ENCODE measurements around the gene STAB1. TPM values are rescaled to one million over a fixed set of nuclear protein-coding genes. Genes with fewer than 3 reads are reported as not detected.

STAB1 gene
- total and polyA plus RNA-seq, 10 donors = 287 to 1,994 (median 586) TPM

DNA sequence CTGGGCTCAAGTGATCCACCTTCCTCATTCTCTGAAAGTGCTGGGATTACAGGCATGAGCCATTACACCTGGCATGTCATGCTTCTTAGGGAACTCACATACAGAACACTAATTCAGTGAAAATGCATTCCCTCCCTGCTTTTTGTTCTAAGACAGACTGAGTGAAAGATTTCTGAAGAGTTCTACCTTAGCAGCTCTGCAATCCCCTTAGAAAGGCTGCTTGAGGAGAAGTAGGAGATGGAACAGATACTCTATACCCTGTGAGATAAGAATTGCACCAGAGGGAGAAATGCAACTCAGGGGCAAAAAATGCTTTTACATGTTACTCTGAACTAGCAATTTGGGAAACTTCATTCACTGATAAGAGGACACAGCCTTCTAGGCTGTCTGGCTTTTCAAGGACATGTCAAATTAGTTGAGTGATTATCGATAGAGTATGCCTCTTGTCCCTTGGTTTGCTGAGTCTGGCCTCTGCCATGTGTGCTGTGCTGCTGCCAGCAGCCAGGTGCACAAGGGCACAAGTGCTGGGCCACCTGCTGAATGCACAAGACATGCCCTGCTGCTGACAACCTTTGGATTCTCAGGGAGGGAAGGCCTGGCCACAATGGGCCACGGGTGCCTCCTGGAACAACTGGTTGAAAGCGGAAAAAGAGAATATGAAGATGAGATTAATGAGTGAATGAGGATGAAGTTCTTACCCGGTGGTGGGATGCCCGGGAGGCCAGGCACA is 59.1 kb downstream of the STAB1 start:
- Histone ChIP-seq H3K27me3 (replicated peaks in 1 of 7) (no peaks in the 10 kb centered on the region), H3K4me1 (peaks cover 0 to 8% (median 0%) of the 10 kb centered on the region in 6 donors), H3K4me3 (no peak overlapping the region), H3K36me3 (peaks cover 6 to 98% (median 71%) of the 10 kb centered on the region in 6 donors), H3K9me3 (no peaks in the 10 kb centered on the region), H3K27ac (no peak overlapping the region)
- TF ChIP-seq POLR2A (IDR thresholded peaks at IDR 0.05) = no peak
- TF ChIP-seq, protein P1, sequence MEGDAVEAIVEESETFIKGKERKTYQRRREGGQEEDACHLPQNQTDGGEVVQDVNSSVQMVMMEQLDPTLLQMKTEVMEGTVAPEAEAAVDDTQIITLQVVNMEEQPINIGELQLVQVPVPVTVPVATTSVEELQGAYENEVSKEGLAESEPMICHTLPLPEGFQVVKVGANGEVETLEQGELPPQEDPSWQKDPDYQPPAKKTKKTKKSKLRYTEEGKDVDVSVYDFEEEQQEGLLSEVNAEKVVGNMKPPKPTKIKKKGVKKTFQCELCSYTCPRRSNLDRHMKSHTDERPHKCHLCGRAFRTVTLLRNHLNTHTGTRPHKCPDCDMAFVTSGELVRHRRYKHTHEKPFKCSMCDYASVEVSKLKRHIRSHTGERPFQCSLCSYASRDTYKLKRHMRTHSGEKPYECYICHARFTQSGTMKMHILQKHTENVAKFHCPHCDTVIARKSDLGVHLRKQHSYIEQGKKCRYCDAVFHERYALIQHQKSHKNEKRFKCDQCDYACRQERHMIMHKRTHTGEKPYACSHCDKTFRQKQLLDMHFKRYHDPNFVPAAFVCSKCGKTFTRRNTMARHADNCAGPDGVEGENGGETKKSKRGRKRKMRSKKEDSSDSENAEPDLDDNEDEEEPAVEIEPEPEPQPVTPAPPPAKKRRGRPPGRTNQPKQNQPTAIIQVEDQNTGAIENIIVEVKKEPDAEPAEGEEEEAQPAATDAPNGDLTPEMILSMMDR (IDR thresholded peaks at IDR 0.05 in 8 of 11, conservative IDR thresholded peaks at IDR 0.05 in 3 of 11) = no peak
- TF ChIP-seq POLR2AphosphoS5 (IDR thresholded peaks at IDR 0.05) = no peak
- intact Hi-C loops (cut with DNase I; ENCODE audit: low total_unique reads) = no loop called here
- WGBS, 5 donors = 87 to 97% (median 96%) methylated on average over 5 of the region's 5 CpGs
- no peak for DNase-seq

DNA sequence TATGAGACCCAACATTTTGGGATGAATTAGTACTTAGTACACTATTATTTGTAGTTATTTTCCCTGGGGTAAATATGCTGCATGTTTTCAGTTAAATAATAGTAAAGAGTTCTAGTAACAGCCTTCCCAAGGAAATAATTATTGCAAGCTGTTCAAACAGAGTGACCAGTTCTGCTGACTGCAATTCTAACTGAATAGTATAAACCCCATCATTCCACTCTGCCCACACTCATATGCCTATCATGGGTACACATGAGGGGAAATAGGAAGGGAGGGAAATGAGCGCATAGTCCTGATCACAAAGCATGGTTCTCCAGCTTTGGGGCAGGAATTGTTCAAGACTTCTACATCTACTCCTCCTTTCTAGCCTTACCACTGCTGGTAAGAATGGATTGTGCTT is 59.9 kb downstream of the STAB1 start:
- peaks cover 6 to 98% (median 71%) of the 10 kb centered on the region in 6 donors for H3K36me3 ChIP-seq
- no peaks in the 10 kb centered on the region for H3K27me3 ChIP-seq (replicated peaks in 1 of 7)
- H3K4me3 ChIP-seq = no peak overlapping the region
- TF ChIP-seq POLR2A (IDR thresholded peaks at IDR 0.05) (no peak), POLR2AphosphoS5 (IDR thresholded peaks at IDR 0.05) (no peak)
- TF ChIP-seq, protein P1 (IDR thresholded peaks at IDR 0.05 in 8 of 11, conservative IDR thresholded peaks at IDR 0.05 in 3 of 11) = no peak
- H3K4me1 ChIP-seq = peaks cover 0 to 8% (median 0%) of the 10 kb centered on the region in 6 donors
- no peak overlapping the region for H3K27ac ChIP-seq
- no peak for DNase-seq
- WGBS, 5 donors = 88 to 100% (median 97%) methylated on average over 1 of the region's 1 CpG
- intact Hi-C loops (cut with DNase I; ENCODE audit: low total_unique reads) = no loop called here
- no peaks in the 10 kb centered on the region for H3K9me3 ChIP-seq

DNA sequence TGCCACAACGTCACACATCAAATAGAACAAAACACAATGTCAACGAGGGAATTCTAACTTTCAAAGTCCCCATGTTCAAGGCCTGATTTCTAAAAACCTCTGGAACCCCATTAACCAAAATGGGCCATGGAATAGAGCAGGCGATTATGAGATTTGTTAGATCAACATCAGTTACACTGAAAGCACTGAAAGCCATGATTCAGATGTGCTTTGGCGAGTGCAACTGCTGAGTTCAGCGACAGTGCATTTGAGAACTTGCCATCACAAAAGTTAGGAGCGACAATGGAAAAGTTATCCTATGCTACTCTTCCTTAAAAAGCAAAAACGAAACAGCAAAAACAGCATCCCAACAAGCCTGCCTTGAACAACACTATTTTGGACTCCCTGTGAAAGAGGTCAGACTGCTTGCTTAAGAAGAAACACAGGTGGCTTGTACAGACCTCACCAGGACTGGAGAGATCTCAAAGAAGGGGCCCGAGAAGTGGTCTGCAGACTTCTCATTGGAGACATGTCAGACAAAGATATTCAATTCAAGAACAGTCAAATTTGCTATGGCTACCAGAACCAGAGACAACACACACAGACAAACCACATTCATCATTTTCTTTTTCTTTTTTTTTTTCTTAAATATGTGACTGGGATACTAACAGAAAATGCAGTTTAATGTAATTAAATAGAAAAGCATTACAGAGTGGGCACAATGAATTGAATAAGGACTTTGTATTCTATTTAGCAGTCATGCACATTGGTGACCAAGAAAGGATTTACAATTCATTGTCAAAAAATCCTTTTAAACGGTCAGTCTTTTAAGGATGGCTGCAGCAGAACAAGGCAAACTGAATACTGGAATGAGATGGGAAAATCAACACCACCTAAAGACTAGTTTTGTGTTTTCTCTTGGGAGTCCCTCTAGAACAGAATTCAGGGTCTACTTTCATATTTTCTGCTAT is 62.1 kb downstream of the STAB1 start:
- intact Hi-C loops (cut with DNase I; ENCODE audit: low total_unique reads) = no loop called here
- H3K4me1 ChIP-seq = peaks cover 0 to 19% (median 6%) of the 10 kb centered on the region in 6 donors
- TF ChIP-seq POLR2A (IDR thresholded peaks at IDR 0.05) (no peak), POLR2AphosphoS5 (IDR thresholded peaks at IDR 0.05) (no peak)
- TF ChIP-seq, protein P1 (IDR thresholded peaks at IDR 0.05 in 8 of 11, conservative IDR thresholded peaks at IDR 0.05 in 3 of 11) = no peak
- no peaks in the 10 kb centered on the region for H3K27me3 ChIP-seq (replicated peaks in 1 of 7)
- no peak overlapping the region for H3K4me3 ChIP-seq
- no peaks in the 10 kb centered on the region for H3K9me3 ChIP-seq
- H3K36me3 ChIP-seq = peaks cover 6 to 98% (median 72%) of the 10 kb centered on the region in 6 donors
- DNase-seq = no peak
- no peak overlapping the region for H3K27ac ChIP-seq
- WGBS, 5 donors = 86 to 92% (median 90%) methylated on average over 9 of the region's 9 CpGs

DNA sequence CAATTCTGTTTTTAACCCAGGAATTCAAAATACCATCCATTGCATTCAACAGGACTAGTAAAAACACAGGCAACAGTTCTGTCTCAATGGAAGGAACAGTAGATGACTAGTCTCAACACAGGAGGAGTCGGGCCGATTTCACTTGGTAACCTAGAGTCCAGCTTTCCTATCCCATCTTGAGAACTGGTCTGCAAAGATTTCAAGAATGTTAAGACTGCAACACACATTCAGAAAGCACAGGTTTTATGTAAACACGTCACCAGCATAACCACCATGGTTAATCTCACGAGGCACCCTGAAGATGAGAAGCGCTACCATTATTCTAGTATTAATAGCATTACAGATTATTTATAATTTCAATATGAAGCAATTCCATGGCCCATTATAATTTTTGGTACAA is 63.3 kb downstream of the STAB1 start:
- no peak overlapping the region for H3K27ac ChIP-seq
- H3K9me3 ChIP-seq = no peaks in the 10 kb centered on the region
- 96 to 100% (median 99%) methylated on average over 5 of the region's 5 CpGs for WGBS, 5 donors
- TF ChIP-seq POLR2A (IDR thresholded peaks at IDR 0.05) = no peak
- TF ChIP-seq, protein P1 (IDR thresholded peaks at IDR 0.05 in 8 of 11, conservative IDR thresholded peaks at IDR 0.05 in 3 of 11) = no peak
- no peak for TF ChIP-seq POLR2AphosphoS5 (IDR thresholded peaks at IDR 0.05)
- intact Hi-C loops (cut with DNase I; ENCODE audit: low total_unique reads) = no loop called here
- H3K27me3 ChIP-seq (replicated peaks in 1 of 7) = no peaks in the 10 kb centered on the region
- peaks cover 0 to 19% (median 6%) of the 10 kb centered on the region in 6 donors for H3K4me1 ChIP-seq
- H3K4me3 ChIP-seq = no peak overlapping the region
- no peak for DNase-seq
- H3K36me3 ChIP-seq = peaks cover 3 to 98% (median 76%) of the 10 kb centered on the region in 6 donors
